GM13977 (cell line): ENCODE results near the gene FMNL2.

Experiments used
- DNase-seq: peaks from one replicate; pipeline ENCODE4 v3.0.0; 2012; ENCODE audit warnings: low spot score
- CTCF ChIP-seq: IDR thresholded peaks from 2 replicates; pipeline ENCODE4 v1.5.1; 2012; ENCODE audit warnings: mild to moderate bottlenecking, control low read depth; ENCODE audit not compliant: insufficient read depth; ENCODE audit errors: extremely low read depth, missing control alignments
- in situ Hi-C: fragments of 300-500 bp; cut with MboI; formaldehyde crosslinking; loops from one replicate; pipeline ENCODE4 v1.12.0; 2022; ENCODE audit warnings: low sequenced_read_pairs, low pct_unique_long_range_greater_than_20kb, mixed read lengths, inconsistent platforms; ENCODE audit not compliant: unreplicated experiment

Gene FMNL2

GRCh38 chr2:152508446-152508845, 173.5 kb downstream of the FMNL2 start:
- no peak for TF ChIP-seq CTCF
- no peak for DNase-seq

GRCh38 chr2:152509772-152510491, 175.0 kb downstream of the FMNL2 start:
- TF ChIP-seq CTCF, result no peak
- no peak for DNase-seq
- in situ Hi-C loops, result no loop called here

More at GRCh38 chr2:152508446-152508845, 173.5 kb downstream of the FMNL2 start:
- in situ Hi-C loops, result no loop called here

- TF ChIP-seq CTCF, result no peak
- no peak for DNase-seq
- in situ Hi-C loops, result no loop called here
Measured at GRCh38 chr2:152510621-152511020, 175.6 kb downstream of the FMNL2 start.

GRCh38 chr2:152511981-152512380, 177.0 kb downstream of the FMNL2 start:
- TF ChIP-seq CTCF, result no peak
- in situ Hi-C loops, result no loop called here
- DNase-seq, result no peak

- DNase-seq, result no peak
- no peak for TF ChIP-seq CTCF
- in situ Hi-C loops, result no loop called here
Measured at GRCh38 chr2:152513029-152513428, 178.1 kb downstream of the FMNL2 start.

- in situ Hi-C loops, result no loop called here
- TF ChIP-seq CTCF, result no peak
- no peak for DNase-seq
Measured at GRCh38 chr2:152513681-152514080, 178.7 kb downstream of the FMNL2 start.
